Fibroblast of peridontal ligament (primary cell): ENCODE measurements around the gene PDE4D.

ENCODE experiments used
- DNase-seq: peaks from one replicate; pipeline ENCODE4 v3.0.0-alpha.2; 2010; ENCODE audit errors: extremely low read depth

Gene PDE4D

DNA sequence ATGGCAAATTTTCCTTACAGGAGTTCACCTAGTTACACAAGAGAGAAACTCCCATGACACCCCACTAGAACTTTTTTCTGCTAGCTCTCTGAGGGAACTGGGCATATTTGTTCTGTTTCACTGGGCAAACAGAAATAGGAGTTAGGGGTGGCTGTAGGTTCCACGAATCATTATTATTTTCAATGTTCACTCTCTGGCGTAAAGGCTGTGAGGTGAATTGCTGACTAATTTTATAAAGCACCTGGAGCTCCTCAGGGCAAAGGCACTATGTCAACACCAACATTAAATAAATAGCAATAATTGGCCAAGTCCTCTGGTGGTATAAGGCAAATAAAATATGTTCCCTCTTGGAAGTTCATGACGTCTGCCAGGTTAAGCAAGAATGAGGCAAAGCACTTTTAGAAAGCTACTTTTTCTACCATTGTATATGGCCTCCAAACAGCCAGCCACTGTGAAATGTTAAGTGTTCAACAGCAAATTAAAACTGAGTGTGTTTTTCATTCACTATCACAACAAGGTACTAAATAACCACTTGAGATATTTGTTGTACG, 344.6 kb downstream of the PDE4D start:
- no peak for DNase-seq

DNA sequence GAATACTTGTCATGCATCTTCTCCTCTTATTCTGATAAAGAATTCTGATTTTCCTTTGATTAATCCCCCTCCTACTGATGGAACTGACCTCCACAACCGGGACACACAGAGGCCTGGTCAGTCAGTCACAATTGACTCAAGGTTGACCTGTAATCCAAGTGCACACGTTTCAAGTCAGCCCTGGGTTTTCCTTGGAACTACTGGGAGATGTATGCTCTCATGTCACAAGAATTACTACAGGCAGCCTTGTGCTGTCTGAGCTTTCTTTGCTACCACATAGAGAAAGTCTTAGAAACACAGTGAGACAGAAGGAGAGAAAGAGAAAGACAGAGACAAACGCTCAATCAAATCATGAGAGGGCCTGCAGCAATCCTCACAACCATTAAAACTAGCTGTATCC, 345.8 kb downstream of the PDE4D start:
- DNase-seq = no peak

- no peak for DNase-seq
Measured at GRCh38 chr5:59544573-59544972, 349.0 kb downstream of the PDE4D start.

GRCh38 chr5:59543821-59544442, 349.6 kb downstream of the PDE4D start:
- DNase-seq = no peak

DNA sequence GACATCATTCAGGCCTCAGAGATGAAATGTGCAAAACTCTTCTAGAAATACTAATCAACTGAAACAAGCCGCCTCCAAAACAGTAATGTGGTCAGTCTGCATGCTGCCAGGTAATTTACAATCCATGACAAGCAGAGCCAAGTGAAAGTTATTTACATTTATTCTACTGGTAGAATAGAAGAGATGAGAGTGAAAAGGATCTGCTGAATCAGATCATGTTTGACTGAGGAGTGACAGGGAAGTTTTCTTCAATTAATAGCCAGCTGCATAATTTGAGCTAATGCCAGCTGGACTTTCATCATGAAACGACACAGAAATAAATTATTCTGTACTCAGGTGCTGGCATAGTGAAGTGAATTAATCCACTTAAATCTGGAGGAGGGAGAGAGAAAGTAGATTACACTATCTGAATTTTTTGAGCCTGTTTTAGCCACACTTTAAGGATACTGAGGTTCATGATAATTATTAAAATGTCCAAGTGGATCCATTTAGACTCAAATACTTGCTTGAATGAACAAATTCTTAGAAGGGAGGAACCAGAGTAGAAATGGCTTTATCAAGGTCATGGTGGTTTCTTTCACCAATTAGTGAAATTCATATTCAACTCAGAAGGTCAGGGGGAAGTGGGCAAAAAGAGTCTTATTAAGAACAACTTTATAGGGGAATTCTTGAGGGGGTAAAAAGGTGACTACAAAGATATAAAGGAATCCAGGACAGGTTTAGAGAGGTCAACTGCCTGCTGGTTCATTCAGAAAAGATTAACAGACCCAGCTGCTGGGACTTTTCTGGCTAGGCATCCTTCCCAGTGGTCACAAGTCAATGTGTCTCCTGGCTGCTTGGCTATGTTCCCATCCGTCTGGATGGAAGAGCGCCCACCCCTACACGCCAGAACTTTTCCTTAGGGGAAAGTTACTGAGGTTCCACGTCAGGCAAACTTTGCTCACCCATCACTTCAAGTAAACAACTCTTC, 350.4 kb downstream of the PDE4D start:
- DNase-seq = peak; percentile 2

DNA sequence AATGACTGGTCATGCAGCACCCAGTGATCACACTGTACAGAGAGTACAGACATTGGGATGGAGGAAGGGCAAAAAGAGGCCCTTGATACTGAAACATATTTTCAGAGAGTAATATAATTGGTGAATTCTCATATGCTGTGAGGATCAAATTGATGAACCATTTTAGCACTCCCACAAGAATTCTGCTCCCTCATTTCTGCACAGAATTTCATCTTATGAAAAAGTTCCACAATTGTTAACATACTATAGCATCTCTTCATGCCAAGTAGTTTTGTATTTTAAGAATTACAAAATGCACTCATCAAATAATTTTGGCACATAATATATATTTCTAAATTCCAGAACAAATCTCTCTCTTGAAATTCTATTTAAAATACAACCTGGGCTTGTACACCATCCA, 351.2 kb downstream of the PDE4D start:
- no peak for DNase-seq

- no peak for DNase-seq
Measured at GRCh38 chr5:59540366-59540765, 353.2 kb downstream of the PDE4D start.

DNA sequence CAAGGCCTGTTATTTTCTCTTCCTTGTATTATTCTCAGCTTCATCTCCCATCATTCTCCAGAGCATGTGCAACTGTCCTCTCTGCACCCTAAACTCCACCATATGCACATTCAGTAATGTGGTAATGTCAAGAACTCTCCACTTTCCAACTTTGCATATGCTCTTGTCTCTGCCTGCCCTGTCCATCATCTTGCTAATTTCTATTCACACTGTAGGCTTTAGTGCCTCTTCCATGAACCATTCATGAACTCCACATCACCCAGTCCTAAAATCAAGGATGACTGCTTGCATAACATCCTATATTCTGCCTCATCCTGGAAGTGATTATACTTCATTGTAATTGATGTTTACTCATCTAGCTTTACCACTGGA, 354.8 kb downstream of the PDE4D start:
- DNase-seq = no peak

DNA sequence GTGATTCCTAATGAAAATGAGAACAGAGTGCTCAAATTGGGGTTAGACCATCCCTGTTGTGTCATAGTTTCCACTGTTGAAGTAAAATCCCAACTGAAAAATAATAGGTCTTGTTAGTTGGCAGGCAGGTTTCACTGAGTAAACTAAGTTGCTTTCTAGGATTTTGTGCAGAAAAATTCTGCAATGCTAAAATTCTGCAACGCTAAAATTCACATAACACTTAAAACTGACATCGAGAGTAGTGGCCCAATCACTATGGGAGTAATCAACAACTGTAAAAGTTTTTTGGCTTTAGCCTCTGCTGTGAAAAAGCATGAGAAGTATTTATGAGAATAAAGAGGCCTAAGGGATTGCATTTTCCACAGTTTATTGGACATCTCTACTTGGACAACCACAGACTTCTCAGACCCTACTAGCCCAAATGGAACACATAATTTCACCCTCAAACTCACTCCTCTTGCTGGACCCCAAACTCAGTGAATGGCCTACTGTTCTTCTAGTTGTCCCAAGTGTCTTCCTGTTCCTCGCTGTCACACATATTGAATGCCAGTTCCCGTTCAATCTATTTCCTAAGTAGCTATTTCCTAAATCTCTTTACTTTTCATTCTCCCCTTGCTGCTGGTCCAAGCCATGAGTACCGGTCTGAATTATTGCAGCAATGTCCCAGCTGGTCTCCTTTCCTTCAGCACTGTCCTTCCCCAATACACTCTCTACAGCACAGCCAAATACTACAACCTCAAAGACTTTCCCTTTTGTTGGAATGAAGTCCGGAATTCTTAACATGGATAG, 355.4 kb downstream of the PDE4D start:
- DNase-seq = no peak

GRCh38 chr5:59536875-59537274, 356.7 kb downstream of the PDE4D start:
- DNase-seq = no peak

GRCh38 chr5:59535561-59535960, 358.0 kb downstream of the PDE4D start:
- DNase-seq = no peak

DNA sequence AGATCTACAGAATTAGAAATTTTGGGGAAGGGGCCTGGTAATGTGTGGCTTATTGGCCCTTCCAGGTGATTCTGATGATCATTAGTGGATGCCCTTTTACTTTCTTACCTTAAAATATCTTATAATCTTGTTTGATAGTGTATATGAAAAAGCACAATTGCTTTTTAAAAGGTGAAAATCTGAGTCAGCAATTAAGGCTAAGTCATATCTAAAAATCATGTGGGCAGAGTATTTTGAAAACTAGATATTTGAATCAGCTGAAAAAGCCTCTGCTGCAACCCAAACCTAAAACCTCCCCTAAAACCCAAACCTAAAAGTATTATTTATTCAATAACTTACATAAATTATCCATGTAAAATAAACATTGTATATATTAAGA, 359.8 kb downstream of the PDE4D start:
- DNase-seq = no peak

- no peak for DNase-seq
Measured at GRCh38 chr5:59532979-59533729, 360.4 kb downstream of the PDE4D start.

DNA sequence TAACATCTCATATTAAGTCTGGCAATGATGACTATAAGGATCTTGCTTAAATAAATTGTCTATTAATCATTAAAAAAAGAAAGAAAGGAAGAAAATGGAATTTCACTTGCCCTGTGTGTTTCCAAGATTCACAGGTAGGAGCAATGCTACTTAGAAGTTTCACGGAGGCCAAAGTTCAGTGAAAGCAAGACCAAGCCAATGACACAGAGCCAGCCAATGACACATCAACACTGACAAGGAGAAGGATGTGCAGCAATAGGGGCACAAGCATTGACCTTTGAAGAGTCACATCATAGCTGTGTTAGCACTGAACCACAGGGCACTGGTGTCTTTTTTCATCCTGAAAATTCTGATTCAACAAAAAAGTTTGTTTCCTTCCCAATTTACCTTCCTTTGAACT, 364.3 kb downstream of the PDE4D start:
- no peak for DNase-seq

DNA sequence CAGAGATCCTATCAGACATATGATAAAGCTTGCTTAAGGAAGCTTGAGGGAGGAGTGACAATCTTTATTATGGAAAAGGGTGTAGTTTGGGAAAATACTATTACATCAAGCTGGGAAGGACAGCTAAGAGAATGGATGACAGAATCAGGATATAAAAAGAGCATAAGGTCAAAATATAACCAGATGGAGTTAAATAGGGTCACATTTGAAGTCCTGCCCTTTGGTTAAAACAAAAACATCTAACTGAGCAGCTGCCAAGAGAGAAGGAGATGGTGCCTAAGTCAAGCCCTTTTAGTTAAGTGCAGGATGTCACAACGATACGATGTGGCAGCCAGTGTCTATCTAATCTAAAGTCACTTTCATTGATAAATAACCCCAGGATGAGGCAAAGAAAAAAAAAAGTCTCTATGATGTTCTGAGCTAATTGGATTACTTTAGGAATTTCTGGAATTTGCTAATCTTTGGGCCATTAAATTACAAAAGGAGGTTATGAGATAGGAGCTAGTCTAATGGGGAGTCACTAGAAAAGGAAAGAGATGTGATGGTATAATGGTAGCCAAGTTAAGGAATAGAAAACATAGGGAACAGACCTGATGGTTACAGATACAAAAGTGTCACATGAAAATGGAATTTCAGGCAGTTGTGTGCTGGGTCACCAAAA, 365.2 kb downstream of the PDE4D start:
- no peak for DNase-seq

DNA sequence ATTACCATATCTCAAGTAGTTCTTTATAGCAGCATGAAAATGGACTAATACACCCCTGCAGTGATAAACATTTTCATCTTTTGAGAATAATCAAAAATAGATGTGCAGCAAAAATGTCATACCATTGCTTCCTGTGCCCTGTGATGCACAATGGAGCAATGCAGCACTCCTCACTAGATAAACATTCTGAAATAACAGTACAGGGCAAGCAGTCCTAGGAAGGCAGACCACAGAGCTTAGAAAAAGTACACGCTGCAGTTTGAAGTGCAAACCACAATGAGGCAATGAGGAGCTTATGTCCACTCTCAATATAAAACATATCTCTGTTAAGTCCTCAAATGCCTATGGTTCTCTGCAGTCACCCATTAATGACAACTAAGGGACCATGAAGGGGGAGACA, 367.6 kb downstream of the PDE4D start:
- peak; percentile 13 for DNase-seq

DNA sequence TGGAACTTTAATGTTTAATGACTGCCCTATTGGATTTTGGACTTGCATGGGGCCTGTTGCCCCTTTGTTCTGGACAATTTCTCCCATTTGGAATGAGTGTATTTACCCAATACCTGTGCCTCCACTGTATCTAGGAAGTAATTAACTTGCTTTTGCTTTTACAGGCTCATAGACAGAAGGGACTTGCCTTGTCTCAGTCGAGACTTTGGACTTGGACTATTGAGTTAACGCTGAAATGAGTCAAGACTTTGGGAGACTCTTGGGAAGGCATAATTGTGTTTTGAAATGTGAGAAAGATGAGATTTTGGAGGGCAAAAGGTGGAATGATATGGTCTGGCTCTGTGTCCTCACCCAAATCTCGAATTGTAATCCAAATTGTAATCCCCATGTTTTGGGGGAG, 368.2 kb downstream of the PDE4D start:
- DNase-seq = no peak

GRCh38 chr5:59522201-59522831, 371.2 kb downstream of the PDE4D start:
- no peak for DNase-seq

DNA sequence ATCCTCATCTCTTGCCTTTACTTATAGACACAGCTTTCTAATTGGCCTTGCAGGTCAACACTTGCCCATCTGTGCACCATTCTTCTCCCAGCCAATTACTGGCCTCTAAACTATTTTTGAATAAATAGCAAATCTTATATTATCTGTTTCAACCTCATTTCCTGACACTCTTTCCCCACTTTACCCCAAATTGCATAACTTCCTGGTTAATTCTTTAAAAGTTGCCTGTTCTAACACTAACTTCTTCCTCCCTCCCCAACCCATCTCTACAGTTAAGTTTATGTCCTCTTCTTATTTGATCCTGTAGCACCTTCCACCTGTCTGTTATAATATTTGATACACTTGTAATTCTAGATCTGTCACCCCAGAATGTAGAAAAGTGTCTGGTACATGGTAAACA, 372.1 kb downstream of the PDE4D start:
- DNase-seq = no peak

DNA sequence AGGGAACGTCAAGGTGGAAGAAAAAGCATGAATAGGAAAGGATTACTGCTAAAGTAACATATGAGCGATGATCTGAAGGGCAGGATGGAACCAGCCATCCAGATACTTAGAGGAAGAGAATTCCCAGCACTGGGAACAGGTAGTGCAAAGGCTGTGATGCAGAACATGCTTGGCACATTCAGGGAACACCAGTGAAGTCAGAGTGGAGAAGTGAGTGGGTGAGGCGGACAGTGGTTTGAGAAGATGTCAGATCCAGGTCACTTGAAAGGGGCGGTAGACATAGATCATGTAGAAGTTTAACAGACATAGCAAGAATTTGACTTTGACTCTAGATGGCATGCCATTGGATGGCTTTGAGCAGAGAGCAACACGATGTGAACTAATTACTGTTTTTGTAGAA, 374.2 kb downstream of the PDE4D start:
- DNase-seq = no peak
